Vagina (tissue), 2 donors: ENCODE measurements around the gene NSG1. TPM values are rescaled to one million over a fixed set of nuclear protein-coding genes. Genes with fewer than 3 reads are reported as not detected.
"Not testable (repeated sequence)": the region's sequence is repeated elsewhere in the genome, so short reads cannot be mapped to it uniquely, and the experiment has no call there.

Experiments used
- DNase-seq, 2 donors: peaks; one replicate each; pipeline ENCODE4 v3.0.0-alpha.2; 2017; ENCODE audit errors: extremely low spot score in 2 of 2
- H3K27ac ChIP-seq: fragments of 200-600 bp; sonication (generic); one replicate; pipeline ENCODE4 v1.5.1; 2019
- H3K27me3 ChIP-seq: fragments of 200-600 bp; sonication (generic); one replicate; pipeline ENCODE4 v1.5.1; 2019
- H3K36me3 ChIP-seq, 2 donors: fragments of 200-600 bp; sonication (generic); one replicate each; pipeline ENCODE4 v1.5.1; 2017 to 2019
- H3K4me1 ChIP-seq: fragments of 200-600 bp; sonication (generic); one replicate; pipeline ENCODE4 v1.5.1; 2019
- H3K4me3 ChIP-seq, 2 donors: fragments of 200-600 bp; sonication (generic); 1 replicate in 1 of 2; 2 replicates in 1 of 2; pipeline ENCODE4 v1.5.1; 2016 to 2019
- H3K9me3 ChIP-seq: fragments of 200-600 bp; sonication (generic); one replicate; pipeline ENCODE4 v1.5.1; 2019
- POLR2A ChIP-seq, 2 donors: fragments of 450-650 bp; IDR thresholded peaks; one replicate each; pipeline ENCODE4 v1.6.1; 2017; ENCODE audit warnings: antibody characterized with exemption in 2 of 2, mild to moderate bottlenecking in 2 of 2, moderate library complexity in 2 of 2
- POLR2AphosphoS5 ChIP-seq, 2 donors: sonication (generic); formaldehyde crosslinking; IDR thresholded peaks; one replicate each; pipeline ENCODE4 v1.9.0; 2017; ENCODE audit warnings: antibody characterized with exemption in 2 of 2, mild to moderate bottlenecking in 2 of 2, low read depth in 1 of 2; ENCODE audit not compliant: insufficient read depth in 1 of 2
- intact Hi-C: fragments of 100-400 bp; cut with DNase I; formaldehyde crosslinking; loops from one replicate; pipeline ENCODE4 v1.15.1; 2023
- total RNA-seq: library from RNA; depleted of rRNA; stranded (reverse); fragments of >200 nt; gene quantifications from one replicate; pipeline ENCODE4 v1.2.3, GENCODE V29; 2016
- TF ChIP-seq, protein P1 (sequence below), 3 experiments: fragments of 450-650 bp in 2 of 3; fragments of 200-600 bp in 1 of 3; sonication (generic) in 1 of 3; IDR thresholded peaks; one replicate each; pipeline ENCODE4 v1.5.1; 2017 to 2019; ENCODE audit warnings: antibody characterized with exemption in 3 of 3, mild to moderate bottlenecking in 2 of 3, moderate library complexity in 2 of 3

NSG1 gene
- total RNA-seq, 1 donor from 2014 or later = 32.9 TPM

GRCh38 chr4:4343038-4343437 is 43.9 kb upstream of the NSG1 start:
- Histone ChIP-seq H3K27me3 (no peaks in the 10 kb centered on the region), H3K27ac (no peak overlapping the region), H3K9me3 (no peaks in the 10 kb centered on the region), H3K4me1 (no peaks in the 10 kb centered on the region), H3K36me3 (no peaks in the 10 kb centered on the region), H3K4me3 (no peak overlapping the region)
- TF ChIP-seq POLR2A (IDR thresholded peaks at IDR 0.05) (no peak), POLR2AphosphoS5 (IDR thresholded peaks at IDR 0.05; ENCODE audit: insufficient read depth in 1 of 2, low read depth in 1 of 2) (no peak)
- TF ChIP-seq, protein P1, sequence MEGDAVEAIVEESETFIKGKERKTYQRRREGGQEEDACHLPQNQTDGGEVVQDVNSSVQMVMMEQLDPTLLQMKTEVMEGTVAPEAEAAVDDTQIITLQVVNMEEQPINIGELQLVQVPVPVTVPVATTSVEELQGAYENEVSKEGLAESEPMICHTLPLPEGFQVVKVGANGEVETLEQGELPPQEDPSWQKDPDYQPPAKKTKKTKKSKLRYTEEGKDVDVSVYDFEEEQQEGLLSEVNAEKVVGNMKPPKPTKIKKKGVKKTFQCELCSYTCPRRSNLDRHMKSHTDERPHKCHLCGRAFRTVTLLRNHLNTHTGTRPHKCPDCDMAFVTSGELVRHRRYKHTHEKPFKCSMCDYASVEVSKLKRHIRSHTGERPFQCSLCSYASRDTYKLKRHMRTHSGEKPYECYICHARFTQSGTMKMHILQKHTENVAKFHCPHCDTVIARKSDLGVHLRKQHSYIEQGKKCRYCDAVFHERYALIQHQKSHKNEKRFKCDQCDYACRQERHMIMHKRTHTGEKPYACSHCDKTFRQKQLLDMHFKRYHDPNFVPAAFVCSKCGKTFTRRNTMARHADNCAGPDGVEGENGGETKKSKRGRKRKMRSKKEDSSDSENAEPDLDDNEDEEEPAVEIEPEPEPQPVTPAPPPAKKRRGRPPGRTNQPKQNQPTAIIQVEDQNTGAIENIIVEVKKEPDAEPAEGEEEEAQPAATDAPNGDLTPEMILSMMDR (IDR thresholded peaks at IDR 0.05) = no peak
- intact Hi-C loops = no loop called here
- DNase-seq = no peak

- intact Hi-C loops = no loop called here
- no peaks in the 10 kb centered on the region for H3K9me3 ChIP-seq
These were observed 41.9 kb upstream of the NSG1 start for GRCh38 chr4:4344915-4345527.

GRCh38 chr4:4347585-4347984 is 39.3 kb upstream of the NSG1 start:
- Histone ChIP-seq H3K36me3 (no peaks in the 10 kb centered on the region), H3K27me3 (no peaks in the 10 kb centered on the region), H3K4me3 (no peak overlapping the region), H3K4me1 (no peaks in the 10 kb centered on the region), H3K27ac (no peak overlapping the region), H3K9me3 (no peaks in the 10 kb centered on the region)
- no peak for DNase-seq
- no peak for TF ChIP-seq POLR2A (IDR thresholded peaks at IDR 0.05)
- TF ChIP-seq, protein P1 (IDR thresholded peaks at IDR 0.05) = no peak
- intact Hi-C loops = no loop called here

More at GRCh38 chr4:4344915-4345527, 41.9 kb upstream of the NSG1 start:
- H3K4me3 ChIP-seq = no peak overlapping the region
- H3K27ac ChIP-seq = no peak overlapping the region
- no peaks in the 10 kb centered on the region for H3K27me3 ChIP-seq
- no peak for DNase-seq
- no peaks in the 10 kb centered on the region for H3K4me1 ChIP-seq
- no peak for TF ChIP-seq POLR2A (IDR thresholded peaks at IDR 0.05)
- no peak for TF ChIP-seq POLR2AphosphoS5 (IDR thresholded peaks at IDR 0.05; ENCODE audit: insufficient read depth in 1 of 2, low read depth in 1 of 2)
- TF ChIP-seq, protein P1 (IDR thresholded peaks at IDR 0.05) = no peak
- no peaks in the 10 kb centered on the region for H3K36me3 ChIP-seq

DNA sequence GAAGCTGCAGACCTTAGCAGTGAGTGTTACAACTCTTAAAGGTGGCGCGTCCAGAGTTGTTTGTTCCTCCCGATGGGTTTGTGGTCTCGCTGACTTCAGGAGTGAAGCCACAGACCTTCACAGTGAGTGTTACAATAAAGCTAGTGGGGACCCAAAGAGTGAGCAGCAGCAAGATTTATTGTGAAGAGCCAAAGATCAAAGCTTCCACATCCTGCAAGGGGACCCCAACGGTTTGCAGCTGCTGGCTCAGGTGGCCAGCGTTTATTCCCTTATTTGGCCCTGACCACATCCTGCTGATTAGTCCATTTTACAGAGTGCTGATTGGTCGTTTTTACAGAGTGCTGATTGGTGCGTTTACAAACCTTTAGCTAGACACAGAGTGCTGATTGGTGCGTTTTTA is 38.3 kb upstream of the NSG1 start:
- DNase-seq, H3K4me1 ChIP-seq, H3K4me3 ChIP-seq, H3K9me3 ChIP-seq, H3K27me3 ChIP-seq, H3K36me3 ChIP-seq, intact Hi-C loops, H3K27ac ChIP-seq: not testable (repeated sequence)

DNA sequence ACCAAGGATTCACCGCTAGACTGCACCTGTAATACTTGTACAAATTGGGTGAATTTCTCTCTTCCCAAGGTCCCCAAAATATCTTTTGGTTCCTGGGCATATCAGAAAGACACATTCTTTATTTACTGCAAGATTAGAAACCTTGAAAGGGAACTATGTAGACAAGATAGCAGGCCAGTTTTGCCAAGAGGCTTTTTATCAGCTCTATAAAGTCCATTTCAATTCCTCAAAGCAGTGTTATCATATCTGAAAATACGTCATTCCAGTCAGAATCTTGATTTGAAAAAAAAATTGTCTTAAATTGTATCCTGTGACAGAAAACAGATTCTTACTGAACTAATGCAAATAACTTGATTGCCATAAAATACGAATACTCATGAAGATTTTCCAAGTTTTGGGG is 37.0 kb upstream of the NSG1 start:
- no peak for DNase-seq
- Histone ChIP-seq H3K9me3 (no peaks in the 10 kb centered on the region), H3K4me1 (no peaks in the 10 kb centered on the region), H3K27ac (no peak overlapping the region), H3K27me3 (no peaks in the 10 kb centered on the region), H3K36me3 (no peaks in the 10 kb centered on the region), H3K4me3 (no peak overlapping the region)
- TF ChIP-seq POLR2A (IDR thresholded peaks at IDR 0.05) = no peak
- TF ChIP-seq, protein P1 (IDR thresholded peaks at IDR 0.05) = no peak
- TF ChIP-seq POLR2AphosphoS5 (IDR thresholded peaks at IDR 0.05; ENCODE audit: insufficient read depth in 1 of 2, low read depth in 1 of 2) = no peak
- intact Hi-C loops = no loop called here
